OCI-M2 (cell line): Measurements from ENCODE around the gene GPR22.

Source experiments
- DNase-seq: peaks from one replicate; lab custom pipeline; 2025; ENCODE audit not compliant: unreplicated experiment; lab: John Stamatoyannopoulos, UW

Gene GPR22

DNA sequence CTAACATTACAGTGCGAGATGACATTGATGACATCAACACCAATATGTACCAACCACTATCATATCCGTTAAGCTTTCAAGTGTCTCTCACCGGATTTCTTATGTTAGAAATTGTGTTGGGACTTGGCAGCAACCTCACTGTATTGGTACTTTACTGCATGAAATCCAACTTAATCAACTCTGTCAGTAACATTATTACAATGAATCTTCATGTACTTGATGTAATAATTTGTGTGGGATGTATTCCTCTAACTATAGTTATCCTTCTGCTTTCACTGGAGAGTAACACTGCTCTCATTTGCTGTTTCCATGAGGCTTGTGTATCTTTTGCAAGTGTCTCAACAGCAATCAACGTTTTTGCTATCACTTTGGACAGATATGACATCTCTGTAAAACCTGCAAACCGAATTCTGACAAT, 4.3 kb downstream of the GPR22 start:
- no peak for DNase-seq

GRCh38 chr7:107479303-107479702, 9.4 kb downstream of the GPR22 start:
- no peak for DNase-seq

GRCh38 chr7:107480932-107481331, 11.1 kb downstream of the GPR22 start:
- no peak for DNase-seq

DNA sequence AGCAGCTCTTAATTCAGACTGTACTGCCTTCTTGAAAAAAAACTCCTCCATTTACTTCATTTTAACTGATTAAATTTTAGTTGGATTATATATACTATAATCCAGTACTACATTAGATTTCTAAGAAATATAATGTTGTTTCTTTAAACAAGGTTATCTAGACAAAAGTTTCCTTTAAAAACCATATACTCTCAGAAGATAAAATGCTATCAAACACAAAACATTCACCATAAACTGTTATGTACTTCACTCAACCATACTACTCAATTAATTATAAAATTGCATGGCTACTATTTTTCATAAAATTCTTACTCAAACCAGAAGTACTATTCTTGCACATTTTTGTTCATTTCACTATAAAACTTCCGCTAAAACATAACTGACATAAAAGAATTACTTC, 12.7 kb downstream of the GPR22 start:
- DNase-seq: no peak

DNA sequence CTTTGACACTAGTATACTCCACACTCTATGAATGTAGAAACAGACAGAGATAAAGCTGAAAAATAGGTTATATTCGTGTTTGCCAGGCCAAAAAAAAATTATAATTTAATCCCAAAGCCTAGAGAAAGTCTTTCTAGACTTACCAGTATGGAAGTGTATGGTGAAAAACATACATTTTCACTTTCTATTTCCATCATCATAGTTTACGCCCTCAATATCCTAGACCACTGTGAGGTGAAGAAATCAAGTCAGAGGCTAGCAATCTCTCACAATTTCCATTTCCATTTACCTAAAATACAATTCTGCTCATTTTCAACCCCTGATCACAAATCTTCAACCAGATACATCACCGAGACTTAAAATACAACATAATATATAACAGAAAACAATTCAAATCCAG, 16.2 kb downstream of the GPR22 start:
- DNase-seq: no peak

DNA sequence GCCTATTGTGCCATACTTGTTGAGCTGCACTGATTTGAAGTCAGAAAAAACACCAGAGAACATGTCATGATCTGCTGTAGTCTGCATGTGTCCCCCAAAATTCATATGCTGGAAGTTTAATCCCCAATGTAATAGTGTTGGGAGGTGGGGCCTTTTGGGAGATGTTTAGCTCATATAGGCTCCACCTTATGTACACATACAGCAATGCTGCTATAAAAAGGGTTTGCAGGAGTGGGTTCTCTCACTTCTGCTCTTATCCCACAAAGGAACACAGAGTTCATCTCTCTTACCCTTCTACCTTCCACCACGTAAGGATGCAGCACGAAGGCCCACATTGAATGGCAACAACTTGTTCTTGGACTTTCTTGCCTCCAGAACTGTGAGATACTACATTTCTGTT, 23.0 kb downstream of the GPR22 start:
- no peak for DNase-seq

DNA sequence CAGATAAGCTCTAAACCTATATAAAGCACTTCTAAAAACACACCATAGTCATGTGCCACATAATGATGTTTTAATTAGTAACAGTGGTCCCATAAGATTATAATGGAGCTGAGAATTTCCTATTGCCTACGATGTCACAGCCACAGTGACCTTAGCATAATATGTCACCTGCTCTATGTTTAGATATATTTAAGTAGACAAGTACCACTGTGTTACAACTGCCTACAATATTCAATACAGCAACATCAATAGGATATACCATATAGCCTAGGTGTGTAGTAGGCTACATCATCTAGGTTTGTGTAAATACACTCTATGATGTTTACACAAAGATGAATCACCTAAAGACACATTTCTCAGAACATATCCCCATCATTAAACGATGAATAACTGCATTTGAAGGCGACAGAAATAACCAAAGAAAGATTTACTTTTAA, 24.5 kb downstream of the GPR22 start:
- DNase-seq: no peak

GRCh38 chr7:107494884-107495283, 25.0 kb downstream of the GPR22 start:
- DNase-seq: no peak

DNA sequence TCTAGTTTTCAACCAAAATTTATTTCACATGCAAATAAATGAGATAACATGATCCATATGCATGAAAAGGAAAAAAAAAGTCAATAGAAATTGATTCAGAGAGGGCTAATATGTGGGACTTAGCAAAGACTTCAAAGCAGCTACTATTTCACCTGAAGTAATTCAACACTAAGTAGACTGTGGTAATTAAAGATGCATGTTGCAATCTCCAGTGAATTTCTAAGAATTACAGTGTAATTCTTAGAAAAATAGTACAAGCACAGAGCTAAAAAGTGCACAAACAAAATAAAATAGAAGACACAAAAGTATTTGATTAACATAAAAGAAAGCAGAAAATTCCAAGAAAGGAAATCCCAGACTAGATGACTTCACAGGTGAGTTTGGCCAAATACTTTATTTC, 25.7 kb downstream of the GPR22 start:
- DNase-seq: no peak

DNA sequence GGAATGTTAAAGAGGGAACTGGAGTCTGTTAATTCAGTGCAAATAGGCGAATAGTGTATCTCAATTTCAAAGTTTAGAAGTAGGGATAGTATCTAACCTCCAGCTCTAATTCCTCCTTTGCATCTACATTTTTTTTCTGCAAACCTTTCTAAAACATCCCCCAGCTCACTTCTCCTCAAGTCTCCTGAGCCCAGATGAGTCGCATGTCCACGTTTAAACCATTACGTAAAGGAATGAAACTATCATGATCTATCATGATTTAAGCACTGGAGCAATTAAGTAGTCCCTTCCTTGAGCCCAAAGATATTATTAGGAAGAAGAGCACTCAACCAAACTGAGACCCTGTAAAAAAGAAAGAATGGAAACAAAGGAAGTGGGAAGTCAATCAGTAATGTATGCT, 29.9 kb downstream of the GPR22 start:
- DNase-seq: no peak

DNA sequence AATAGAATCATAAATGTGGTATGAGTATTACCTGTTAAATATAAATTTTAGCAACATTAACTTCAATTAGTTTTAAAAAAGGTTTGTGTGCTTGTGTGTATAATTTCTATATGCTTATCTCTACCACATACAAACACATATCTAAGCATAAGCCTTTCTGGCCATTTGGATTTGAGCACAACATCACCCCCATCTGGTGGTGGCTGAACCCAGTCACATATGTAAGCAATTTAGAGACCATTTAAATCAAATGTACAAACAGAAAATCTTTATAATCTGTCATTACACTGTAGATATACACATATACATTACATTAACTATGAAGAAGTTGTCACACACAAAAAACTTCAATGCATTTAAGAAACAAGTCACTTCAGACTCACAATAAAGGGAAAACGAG, 31.7 kb downstream of the GPR22 start:
- DNase-seq: no peak

GRCh38 chr7:107502154-107502553, 32.3 kb downstream of the GPR22 start:
- DNase-seq: no peak

DNA sequence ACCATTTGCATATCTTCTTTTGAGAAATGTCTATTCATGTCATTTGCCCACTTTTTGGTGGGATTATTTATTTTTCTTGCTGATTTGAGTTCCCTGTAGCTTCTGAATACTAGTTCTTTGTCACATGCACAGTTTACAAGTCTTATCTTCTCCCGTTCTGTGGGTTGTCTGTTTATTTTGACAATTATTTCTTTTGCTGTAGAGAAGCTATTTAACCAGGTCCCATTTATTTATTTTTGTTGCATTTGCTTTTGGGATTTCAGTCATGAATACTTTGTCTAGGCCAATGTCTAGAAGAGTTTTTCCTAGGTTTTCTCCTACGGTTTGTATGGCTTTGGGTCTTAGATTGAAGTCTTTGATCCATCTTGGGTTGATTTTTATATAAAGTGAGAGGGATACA, 32.9 kb downstream of the GPR22 start:
- DNase-seq: no peak

GRCh38 chr7:107503687-107504086, 33.8 kb downstream of the GPR22 start:
- no peak for DNase-seq

DNA sequence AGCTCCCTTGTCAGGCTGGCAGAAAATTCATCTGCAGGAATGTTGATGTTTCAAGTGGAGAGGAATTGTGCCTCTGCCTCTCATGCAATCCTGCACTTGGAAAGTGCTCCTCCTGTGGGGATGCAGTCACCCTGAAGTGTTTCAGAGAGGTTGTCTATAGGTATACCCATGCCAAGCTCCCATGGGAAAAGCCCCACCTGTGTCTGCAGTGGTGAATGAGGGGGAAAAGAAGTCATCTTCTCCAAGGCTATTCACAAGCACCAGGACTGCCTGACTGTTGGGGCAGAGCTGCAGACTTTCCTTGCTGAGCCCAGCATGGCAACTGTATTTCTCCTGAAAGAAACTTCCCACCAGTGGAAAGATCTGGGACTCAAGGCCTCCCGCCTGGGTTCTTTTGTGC, 35.5 kb downstream of the GPR22 start:
- no peak for DNase-seq

DNA sequence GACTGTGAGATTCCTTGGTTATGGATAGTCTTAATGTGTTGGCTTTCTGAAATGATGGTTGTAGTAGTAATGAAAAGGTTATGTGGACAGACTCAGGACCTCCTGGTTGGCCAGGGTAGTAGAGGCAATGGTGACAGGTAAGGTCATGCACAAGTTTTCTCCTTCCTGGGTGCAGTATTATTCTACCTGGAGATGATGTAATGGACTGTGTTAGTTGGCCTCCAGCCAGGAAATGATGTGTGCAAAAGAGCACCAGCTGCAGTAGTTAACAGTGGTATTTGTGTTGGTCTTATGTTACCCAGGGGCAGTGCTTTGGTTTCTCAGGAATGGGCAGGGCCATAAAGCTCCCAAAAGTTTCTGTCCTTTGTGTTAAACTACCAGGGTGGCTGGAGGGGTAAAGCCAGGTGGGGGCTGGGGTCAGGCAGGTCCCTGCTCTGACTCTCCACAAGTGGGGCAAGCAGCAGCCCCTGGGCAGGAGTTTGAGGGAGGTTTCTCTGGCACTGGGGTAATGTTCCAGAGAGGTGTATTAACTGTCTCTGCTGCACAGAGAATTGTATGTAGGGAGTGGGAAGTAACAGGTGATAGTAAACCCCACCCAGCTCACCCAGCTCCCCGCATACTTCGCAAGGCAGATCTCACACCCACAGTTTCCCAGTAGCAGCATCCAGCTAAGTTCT, 36.3 kb downstream of the GPR22 start:
- no peak for DNase-seq

DNA sequence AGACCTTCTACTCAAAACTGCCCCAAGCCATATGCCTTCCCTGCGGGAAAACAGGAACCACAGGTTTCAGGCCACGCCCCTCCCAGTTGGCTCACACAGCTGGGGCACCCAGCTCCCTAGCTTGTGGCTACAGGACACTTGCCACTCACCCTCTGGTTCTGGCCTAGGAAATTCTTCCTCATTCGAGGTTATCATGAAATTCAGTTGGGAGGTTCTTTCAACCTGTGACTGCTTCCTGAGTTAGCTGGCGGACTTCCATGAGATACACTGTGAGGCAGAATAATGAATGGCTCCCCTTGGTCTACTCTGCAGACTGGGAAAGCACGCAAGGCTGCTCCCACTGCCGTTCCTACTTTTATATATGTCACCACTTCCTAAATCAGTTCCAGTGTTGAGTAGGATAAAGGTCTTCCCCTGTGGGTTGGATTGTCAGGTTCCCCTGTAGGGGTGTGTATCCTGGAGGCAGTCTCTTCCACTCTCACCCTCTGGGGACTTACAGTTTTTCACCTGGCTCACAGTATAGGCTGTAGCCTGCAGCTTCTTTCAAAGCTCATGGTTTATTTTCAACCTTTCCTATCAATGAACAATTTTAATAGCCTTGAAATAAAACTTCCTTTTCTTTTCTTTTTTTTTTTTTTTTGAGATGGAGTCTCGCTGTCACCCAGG, 37.0 kb downstream of the GPR22 start:
- no peak for DNase-seq
